GM12801 (cell line): ENCODE results near the gene SGSM2.

ENCODE experiments used
- CTCF ChIP-seq: IDR thresholded peaks from one replicate; pipeline ENCODE4 v1.5.1; 2011; ENCODE audit warnings: control low read depth; ENCODE audit not compliant: insufficient read length; ENCODE audit errors: extremely low read depth

The SGSM2 gene

GRCh38 chr17:2395258-2396181 is 58.2 kb downstream of the SGSM2 start:
- no peak for TF ChIP-seq CTCF

GRCh38 chr17:2396192-2396567 is 58.9 kb downstream of the SGSM2 start:
- no peak for TF ChIP-seq CTCF

- no peak for TF ChIP-seq CTCF
These were observed 59.4 kb downstream of the SGSM2 start for GRCh38 chr17:2396568-2397246.

GRCh38 chr17:2397247-2398171 is 60.2 kb downstream of the SGSM2 start:
- no peak for TF ChIP-seq CTCF

GRCh38 chr17:2398182-2398581 is 60.9 kb downstream of the SGSM2 start:
- no peak for TF ChIP-seq CTCF

GRCh38 chr17:2398655-2399571 is 61.6 kb downstream of the SGSM2 start:
- TF ChIP-seq CTCF: no peak
